Measurements from ENCODE around the gene C22orf23.

Gene C22orf23

DNA sequence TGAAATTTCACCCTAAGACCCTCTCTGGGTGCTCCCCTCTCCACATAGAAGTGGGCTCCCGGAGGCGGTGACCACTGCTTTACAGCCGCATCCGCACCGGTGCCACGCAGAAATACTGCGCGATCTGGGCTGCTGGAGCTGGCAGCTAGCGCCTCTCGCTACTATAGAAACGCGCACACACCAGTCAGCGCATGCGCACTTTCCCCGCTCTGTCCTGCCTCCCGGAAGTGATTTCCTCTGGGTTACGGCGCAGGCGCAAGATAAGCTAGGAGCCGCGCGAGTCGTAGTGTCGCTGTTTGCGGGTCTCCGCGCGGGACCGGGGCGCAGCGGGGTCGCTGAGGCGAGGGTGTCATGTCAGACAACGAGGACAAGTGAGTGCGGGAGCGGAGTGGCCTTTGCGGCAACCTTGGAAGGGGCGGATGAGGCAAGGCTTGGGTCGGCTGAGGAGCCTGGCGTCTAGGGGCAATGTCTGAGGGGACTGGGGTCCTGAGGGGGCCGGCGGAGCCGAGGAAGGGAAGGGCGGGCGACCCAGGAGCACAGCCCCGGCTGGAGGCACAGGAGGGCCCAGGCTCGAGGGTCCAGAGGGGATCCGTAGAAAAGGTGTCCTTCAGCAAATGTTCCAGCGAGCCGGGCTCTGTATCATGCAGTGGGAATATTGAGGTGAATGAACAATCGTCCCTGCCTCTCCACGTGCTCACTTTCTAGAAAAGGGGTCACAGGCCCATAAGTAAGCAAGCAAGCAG lies at the start of gene C22orf23, which contains the start of gene POLR2F:
TSS of gene C22orf23 (minus strand) at position 165 of the 743 bp plus-strand sequence. CDS start 452 bp downstream, outside the sequence.
TSS of gene POLR2F (plus strand) at position 263 of the 743 bp plus-strand sequence. CDS start at position 352, 89 bp downstream.
- DNase-seq: peak; percentile 85 to 95 (median 91)

DNA sequence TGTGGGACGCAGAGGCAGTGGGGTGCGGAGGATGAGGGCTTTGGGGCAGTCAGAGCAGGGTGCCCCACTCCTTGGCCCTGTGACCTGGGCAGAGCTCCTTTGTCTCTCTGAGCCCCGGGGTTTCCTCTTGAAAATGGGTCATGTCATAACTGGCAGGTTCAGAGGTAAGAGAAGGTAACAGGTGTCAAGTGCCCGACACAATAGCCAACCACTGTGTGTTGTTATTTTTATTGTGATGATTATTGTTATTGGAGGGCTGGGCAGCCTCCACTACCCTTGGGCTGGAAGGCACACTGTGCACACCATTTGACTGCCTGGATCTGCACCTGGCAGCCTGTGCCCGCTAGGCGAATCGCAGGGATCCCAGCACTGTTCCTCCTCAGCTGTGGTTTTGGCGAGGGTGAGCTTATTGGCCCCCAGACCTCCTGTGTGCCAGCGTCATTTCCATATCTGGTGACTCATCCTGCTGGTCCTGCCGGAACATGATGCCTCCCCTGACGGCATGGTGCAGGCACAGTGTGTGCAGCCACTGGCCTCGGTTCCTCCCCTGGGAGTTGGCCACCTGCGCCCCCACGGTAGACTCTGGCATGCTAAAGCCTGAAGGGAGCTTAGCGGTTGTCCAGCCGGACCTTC lies 46.4 kb upstream of the C22orf23 start:
- peak in 2 of 3 experiments; percentile 8 to 37 for DNase-seq

DNA sequence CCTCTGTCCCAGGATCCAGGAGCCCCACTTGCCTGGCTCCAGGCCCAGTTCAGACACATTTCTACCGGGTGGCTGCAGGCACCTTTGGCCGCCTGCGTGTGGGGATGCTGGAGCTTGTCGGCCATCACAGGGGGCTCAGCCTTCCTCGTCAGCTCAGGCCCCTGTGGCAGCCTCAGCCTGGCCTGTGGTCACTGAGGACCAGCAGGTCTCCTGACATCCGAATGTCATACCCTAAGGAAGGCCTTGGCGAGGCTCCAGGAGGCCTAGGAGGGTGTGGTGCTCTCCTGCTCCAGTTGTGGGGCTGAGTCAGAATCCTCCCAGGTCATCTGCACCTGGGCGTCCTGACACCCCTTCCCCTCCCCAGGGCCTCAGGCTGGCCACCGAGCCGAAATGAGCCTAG lies 45.8 kb upstream of the C22orf23 start:
- DNase-seq: no peak

GRCh38 chr22:37998543-37998942 lies 45.1 kb upstream of the C22orf23 start:
- no peak for DNase-seq

- no peak for DNase-seq
Observed at GRCh38 chr22:37996515-37997246, 43.3 kb upstream of the C22orf23 start.

DNA sequence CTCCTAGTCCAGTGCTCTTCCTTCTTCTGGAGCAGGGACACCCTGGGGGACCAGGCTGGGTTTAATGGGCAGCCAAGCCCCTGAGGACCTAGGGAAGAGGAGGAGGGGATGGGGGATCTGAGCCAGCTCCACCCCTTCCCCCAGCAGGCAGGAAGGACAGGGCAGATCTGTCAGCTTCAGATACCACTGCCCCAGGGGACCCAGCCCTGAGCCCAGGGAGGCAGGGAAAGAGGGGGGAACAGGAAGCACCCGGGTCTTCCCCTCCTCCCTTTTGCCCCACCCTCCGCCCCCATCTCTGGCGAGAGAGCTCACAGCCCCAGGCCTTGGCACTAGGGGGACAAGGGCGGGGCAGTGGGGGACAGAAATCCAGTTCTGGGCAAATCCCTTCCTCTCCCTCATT lies 42.7 kb upstream of the C22orf23 start:
- no peak for DNase-seq

GRCh38 chr22:37995460-37995859 lies 42.1 kb upstream of the C22orf23 start:
- no peak for DNase-seq

GRCh38 chr22:37994982-37995381 lies 41.6 kb upstream of the C22orf23 start:
- DNase-seq: no peak

DNA sequence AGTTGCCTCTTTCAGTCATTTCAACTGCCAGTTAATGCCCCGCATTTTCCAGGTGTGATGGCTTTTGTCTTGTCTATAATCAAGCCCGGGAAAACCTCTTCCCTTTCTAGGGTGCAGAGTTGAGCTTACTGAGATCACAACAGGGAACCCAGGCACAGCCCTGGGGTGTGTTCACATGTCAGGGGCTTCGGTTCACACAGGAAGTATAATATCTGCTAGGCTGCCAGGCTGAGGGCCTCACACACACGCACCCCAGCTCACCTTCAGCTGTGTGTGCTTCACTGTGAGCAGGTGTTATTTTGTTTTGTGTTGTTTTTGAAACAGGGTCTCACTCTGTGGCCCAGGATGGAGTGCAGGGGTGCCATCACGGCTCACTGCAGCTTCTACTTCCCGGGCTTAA lies 40.6 kb upstream of the C22orf23 start:
- no peak for DNase-seq

- DNase-seq: no peak
Observed at GRCh38 chr22:37991731-37992442, 38.5 kb upstream of the C22orf23 start.

DNA sequence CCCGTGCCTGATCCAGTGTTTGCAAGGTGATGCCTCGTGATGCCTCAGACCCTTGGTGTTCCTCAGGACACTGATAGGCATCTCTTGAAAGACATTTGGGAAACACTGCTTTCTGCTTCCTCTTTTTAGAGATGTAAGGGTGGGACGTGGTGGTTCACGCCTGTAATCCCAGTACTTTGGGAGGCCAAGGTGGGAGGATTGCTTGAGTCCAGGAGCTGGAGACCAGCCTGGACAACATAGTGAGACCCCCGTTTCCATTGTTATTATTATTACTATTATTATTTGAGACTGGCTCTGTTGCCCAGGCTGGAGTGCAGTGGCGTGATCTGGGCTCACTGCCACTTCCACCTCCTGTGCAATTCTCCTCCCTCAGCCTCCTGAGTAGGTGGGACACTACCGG lies 37.5 kb upstream of the C22orf23 start:
- no peak for DNase-seq

DNA sequence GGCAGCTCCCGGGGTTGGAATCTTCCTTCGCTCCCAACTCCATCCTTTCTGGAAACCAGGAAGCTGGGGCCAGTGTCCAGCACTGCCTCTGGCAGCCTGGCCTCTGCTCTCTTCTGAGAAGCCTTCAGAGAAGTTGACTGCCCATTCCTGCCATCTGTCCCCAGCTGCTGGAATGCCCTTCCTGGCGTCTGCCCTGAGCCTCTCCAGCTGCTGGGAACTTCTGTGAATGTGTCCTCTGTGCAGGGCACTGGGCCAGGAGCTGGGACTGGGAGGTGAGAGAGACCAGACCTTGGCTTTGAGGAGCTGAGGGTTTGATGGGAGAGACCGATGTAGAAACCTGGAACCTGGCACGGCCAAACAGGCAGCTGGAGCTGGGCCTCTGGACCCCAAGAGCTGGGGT lies 36.9 kb upstream of the C22orf23 start:
- no peak for DNase-seq

DNA sequence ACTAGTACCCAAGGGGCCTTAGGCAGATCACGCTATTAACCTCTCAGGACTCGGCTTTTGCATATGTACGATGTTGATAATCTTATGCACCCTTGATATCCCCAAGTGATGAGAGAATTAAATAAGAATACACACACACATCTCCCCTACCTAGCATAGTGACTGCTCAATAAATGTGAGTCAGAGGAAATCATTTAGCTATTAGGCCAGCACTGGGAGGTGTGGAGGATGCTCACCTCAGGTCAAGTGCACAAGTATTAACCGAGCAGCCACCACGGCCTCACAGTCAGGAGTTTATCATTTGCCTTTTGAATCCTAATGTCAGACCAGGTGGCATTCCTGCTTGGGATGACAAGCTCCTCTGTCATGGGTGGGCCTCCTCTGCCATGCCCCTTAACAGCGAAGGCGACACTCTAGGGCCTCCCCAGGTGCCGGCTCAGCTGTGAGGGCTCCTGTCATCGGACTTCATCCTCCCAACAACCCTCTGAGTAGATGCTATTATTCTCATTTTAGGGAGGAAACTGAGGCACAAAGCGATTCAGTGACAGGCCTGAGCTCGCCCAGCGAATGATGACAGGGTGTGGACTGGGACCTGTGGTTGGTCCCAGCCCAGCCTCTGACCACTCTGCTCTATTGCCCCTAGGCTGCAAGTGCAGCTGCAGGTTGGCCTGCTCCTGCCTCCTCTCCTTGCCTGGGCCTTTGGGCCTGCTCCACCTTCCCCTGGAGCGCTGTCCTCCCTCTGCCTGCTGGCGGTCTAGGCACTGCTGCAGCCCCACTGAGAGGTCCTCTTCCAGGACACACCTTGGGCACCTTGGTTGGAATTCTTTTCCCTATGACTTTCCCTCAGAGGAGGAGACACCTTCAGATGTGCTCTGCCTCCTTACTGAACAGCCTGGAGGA lies 36.0 kb upstream of the C22orf23 start:
- DNase-seq: no peak

DNA sequence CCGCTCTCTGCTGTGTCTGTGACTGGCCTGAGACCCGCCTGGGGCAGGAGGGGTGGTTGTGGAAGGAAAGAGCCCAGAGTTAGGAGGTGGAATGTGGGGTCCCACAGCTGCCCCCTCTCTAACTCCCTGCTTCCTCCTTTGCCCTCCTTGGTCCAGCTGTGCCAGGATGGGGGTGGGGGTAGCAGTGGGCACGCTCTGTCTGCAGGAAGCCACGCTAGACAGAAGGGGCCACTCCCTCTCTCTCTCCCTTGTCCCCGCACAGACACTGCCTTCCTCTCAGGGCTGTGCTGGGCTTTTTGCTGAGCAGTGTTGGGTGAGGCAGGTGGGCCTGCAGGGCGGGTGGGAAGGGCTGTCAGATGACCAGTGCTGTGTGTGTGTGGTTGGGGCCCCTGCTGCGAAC lies 33.0 kb upstream of the C22orf23 start:
- no peak for DNase-seq

GRCh38 chr22:37985751-37986281 lies 32.4 kb upstream of the C22orf23 start:
- DNase-seq: no peak

DNA sequence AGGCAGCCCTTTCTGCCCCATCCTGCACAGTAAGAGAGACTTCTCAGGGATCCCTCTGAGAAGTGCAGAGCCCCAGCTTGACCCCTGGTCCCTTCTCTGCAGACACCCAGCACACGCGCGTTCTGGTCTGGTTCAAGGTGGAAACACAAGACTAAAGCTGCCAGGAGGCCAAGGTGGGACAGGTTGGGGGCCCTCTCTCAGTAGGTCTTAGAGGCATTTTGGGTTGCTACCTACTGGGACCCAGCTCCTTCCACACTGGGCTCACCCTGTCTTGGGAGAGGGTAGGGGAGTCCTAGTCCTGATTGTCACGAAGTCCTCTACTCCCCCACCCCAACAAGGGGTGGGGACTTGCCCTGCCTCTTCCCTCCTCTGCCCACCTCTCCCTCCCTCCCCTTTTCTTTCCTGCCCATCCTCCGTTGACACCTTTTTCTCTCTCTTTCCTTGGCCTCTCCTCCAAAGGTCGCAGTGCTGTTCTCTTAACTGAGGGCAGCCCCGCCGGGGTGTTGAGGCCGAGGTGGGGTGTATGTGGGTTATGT lies 31.7 kb upstream of the C22orf23 start:
- no peak for DNase-seq

- DNase-seq: no peak
Observed at GRCh38 chr22:37983860-37984791, 30.7 kb upstream of the C22orf23 start, which contains the start of gene SOX10. SOX10 (minus strand) TSS chr22:37984555; CDS start chr22:37983784, 771 bp downstream.

GRCh38 chr22:37982938-37983859 lies 29.8 kb upstream of the C22orf23 start:
- no peak for DNase-seq

All from NCI-H1417 (cell line).